ENCODE measurements around the gene RMND1.
"Not testable (repeated sequence)": the region's sequence is repeated elsewhere in the genome, so short reads cannot be mapped to it uniquely, and the experiment has no call there.

Gene RMND1

GRCh38 chr6:151379933-151380847, 71.7 kb downstream of the RMND1 start:
- Mint-ChIP-seq H3K36me3 (peaks cover 12 to 13% of the 10 kb centered on the region in 2 donors), H3K27ac (peak overlapping the region; percentile 96), H3K27me3 (no peaks in the 10 kb centered on the region), H3K4me3 (peak overlapping the region; percentile 72 to 74), H3K4me1 (peaks cover 39 to 52% of the 10 kb centered on the region in 2 donors), H3K9me3 (no peaks in the 10 kb centered on the region)
- DNase-seq (no peak), ATAC-seq (replicated peaks) (peak; percentile 76 to 77)

DNA sequence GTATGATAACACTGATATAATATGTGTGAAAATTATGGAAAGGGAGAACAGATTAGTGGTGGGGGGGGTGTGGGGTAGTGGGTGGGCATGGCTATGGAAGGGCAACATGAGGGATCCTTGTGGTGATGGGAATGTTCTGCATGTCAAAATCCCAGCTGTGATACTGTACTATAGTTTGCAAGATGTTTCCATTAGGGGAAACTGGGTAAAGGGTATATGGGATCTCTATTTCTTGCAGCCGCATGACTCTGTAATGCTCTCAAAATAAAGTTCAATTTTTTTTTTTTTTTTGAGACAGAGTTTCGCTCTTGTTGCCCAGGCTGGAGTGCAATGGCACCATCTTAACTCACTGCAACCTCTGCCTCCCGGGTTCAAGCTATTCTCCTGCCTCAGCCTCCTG, 74.8 kb downstream of the RMND1 start:
- Mint-ChIP-seq H3K27ac (no peak overlapping the region), H3K27me3 (no peaks in the 10 kb centered on the region), H3K36me3 (peaks cover 14 to 17% of the 10 kb centered on the region in 2 donors), H3K4me3 (no peak overlapping the region), H3K9me3 (no peaks in the 10 kb centered on the region), H3K4me1 (peaks cover 35 to 60% of the 10 kb centered on the region in 2 donors)
- DNase-seq (no peak), ATAC-seq (replicated peaks) (no peak)

DNA sequence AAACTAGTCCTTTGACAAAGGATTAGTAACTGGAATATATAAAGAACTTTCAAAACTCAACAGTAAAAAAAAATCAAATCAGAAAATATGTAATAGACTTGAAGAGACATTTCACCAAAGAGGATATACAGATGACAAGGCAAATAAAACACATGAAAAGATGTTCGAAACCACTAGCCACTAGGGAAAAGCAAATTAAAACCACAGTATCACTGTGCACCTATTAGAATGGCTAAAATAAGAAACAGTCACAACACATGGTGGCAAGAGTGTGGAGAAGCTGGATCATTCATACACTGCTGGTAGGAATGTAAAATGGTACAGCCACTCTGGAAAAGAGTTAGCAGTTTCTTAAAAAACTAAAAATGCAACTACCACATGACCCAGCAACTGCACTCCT, 75.5 kb downstream of the RMND1 start:
- no peak for DNase-seq
- peaks cover 20 to 21% of the 10 kb centered on the region in 2 donors for H3K36me3 Mint-ChIP-seq
- peaks cover 37 to 59% of the 10 kb centered on the region in 2 donors for H3K4me1 Mint-ChIP-seq
- H3K27me3 Mint-ChIP-seq = no peaks in the 10 kb centered on the region
- H3K27ac Mint-ChIP-seq = no peak overlapping the region
- ATAC-seq (replicated peaks) = peak; percentile 60 to 75
- peak overlapping the region in 1 of 2 donors; percentile 24 for H3K4me3 Mint-ChIP-seq
- H3K9me3 Mint-ChIP-seq = no peaks in the 10 kb centered on the region

DNA sequence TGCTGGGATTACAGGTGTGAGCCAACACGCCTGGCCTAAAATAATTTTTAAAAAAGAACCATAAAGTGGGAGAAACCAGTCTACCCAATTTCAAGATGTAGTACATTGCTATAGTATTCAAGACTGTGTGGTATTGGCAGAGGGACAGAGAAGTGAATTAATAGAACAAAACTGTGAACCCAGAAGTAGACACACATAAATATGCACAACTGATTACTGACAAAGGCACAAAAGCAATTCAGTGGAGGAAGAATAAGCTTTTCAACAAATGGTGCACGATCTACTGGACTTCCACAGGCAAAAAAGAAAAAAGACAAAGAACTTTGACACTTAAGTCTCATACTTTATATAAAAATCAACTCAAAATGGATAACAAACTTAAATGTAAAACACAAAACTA, 76.1 kb downstream of the RMND1 start:
- ATAC-seq (replicated peaks) (no peak), DNase-seq (no peak)
- peaks cover 24 to 26% of the 10 kb centered on the region in 2 donors for H3K36me3 Mint-ChIP-seq
- H3K9me3 Mint-ChIP-seq = no peaks in the 10 kb centered on the region
- peak overlapping the region; percentile 4 for H3K27ac Mint-ChIP-seq
- H3K27me3 Mint-ChIP-seq = no peaks in the 10 kb centered on the region
- H3K4me1 Mint-ChIP-seq = peaks cover 33 to 53% of the 10 kb centered on the region in 2 donors
- H3K4me3 Mint-ChIP-seq = no peak overlapping the region

DNA sequence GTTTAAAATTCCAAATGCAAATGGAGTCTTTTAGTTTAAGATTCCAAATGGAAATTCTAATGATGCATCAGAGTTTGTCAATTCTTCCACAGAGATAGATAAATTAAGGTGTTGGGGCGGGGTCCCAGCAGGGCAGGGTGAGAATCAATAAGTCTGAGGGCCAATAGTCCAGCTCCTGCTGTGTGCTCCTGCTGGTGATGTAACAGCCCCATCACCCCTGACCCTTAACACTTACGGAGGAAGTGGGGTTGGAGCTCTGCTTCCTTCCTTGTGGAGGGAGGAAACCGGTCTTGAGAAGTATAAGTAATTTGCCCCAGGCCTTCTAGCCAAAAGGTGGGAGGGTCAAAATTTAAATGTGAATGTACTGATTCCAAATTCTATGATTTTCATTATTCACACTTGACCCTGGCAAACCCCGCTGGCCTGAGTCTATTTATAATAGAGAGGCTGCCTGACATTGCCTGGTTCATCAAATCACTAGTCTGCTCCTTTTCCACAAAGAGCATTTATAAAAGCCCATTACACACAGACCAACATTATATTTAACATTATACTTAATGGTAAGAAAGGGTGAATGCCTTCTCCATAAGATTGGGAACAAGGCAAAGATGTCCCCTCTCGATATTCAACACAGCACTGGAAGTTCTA, 77.8 kb downstream of the RMND1 start:
- no peak for DNase-seq
- Mint-ChIP-seq H3K27ac (no peak overlapping the region), H3K9me3 (no peaks in the 10 kb centered on the region), H3K4me1 (peaks cover 23 to 41% of the 10 kb centered on the region in 2 donors), H3K27me3 (no peaks in the 10 kb centered on the region), H3K36me3 (peaks cover 24 to 26% of the 10 kb centered on the region in 2 donors), H3K4me3 (no peak overlapping the region)
- no peak for ATAC-seq (replicated peaks)

GRCh38 chr6:151372164-151372563, 79.8 kb downstream of the RMND1 start:
- Mint-ChIP-seq H3K36me3 (peaks cover 28 to 30% of the 10 kb centered on the region in 2 donors), H3K27ac (no peak overlapping the region), H3K4me1 (peaks cover 19 to 32% of the 10 kb centered on the region in 2 donors), H3K9me3 (no peaks in the 10 kb centered on the region), H3K27me3 (no peaks in the 10 kb centered on the region), H3K4me3 (no peak overlapping the region)
- DNase-seq (no peak), ATAC-seq (replicated peaks) (no peak)

- peaks cover 9 to 18% of the 10 kb centered on the region in 2 donors for H3K4me1 Mint-ChIP-seq
- ATAC-seq (replicated peaks) = no peak
- H3K27ac Mint-ChIP-seq = no peak overlapping the region
- H3K27me3 Mint-ChIP-seq = no peaks in the 10 kb centered on the region
- H3K4me3 Mint-ChIP-seq = no peak overlapping the region
- no peak for DNase-seq
- H3K36me3 Mint-ChIP-seq = peaks cover 40 to 41% of the 10 kb centered on the region in 2 donors
- H3K9me3 Mint-ChIP-seq = no peaks in the 10 kb centered on the region
Observed at GRCh38 chr6:151370509-151371078, 81.3 kb downstream of the RMND1 start.

DNA sequence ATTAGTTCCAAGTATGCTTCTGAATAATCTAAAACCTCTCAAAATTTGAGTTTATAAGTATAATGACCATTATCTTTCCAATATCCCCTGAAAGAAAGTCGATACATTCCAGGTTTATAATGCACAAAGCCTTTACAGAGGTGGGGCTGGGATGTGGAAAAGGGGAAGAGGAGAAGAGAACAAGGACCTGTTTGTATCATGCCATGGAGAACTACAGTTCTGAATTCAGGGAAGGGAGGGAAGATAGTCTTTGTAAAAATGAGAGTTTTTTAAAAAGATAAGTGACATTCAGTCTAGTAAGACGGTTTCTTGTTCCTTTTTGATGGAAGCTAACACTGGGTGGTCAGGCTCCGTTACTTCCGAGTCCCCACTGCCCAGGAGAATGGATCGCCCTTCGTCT, 86.7 kb downstream of the RMND1 start:
- no peak overlapping the region for H3K27ac Mint-ChIP-seq
- H3K4me1 Mint-ChIP-seq = no peaks in the 10 kb centered on the region
- H3K36me3 Mint-ChIP-seq = peaks cover 41 to 61% of the 10 kb centered on the region in 2 donors
- DNase-seq (no peak), ATAC-seq (replicated peaks) (no peak)
- H3K27me3 Mint-ChIP-seq = no peaks in the 10 kb centered on the region
- no peak overlapping the region for H3K4me3 Mint-ChIP-seq
- no peaks in the 10 kb centered on the region for H3K9me3 Mint-ChIP-seq

- Mint-ChIP-seq H3K9me3 (no peaks in the 10 kb centered on the region), H3K27me3 (no peaks in the 10 kb centered on the region), H3K27ac (no peak overlapping the region), H3K4me3 (no peak overlapping the region), H3K36me3 (peaks cover 25 to 57% of the 10 kb centered on the region in 2 donors), H3K4me1 (no peaks in the 10 kb centered on the region)
- no peak for ATAC-seq (replicated peaks)
- no peak for DNase-seq
Observed at GRCh38 chr6:151359486-151359885, 92.4 kb downstream of the RMND1 start.

DNA sequence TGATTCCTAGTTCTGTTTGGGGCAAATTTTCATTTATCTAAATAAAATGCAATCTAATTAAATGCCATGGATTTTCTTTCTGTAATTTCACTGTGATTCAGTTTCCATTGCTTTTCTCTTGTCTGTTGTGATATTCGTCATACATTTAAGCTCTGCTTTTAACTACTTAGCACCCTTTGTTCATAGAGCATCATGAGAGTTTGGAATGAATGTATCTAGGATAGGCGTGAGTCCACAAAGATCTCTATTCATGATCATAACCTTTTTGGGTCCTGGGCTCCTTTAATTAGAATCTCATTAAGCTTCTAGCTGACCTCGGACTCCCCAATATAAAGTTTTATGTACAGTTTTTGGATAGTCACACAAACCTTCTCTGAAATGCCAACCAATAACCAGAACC, 93.5 kb downstream of the RMND1 start:
- H3K4me1 Mint-ChIP-seq = no peaks in the 10 kb centered on the region
- peaks cover 29 to 52% of the 10 kb centered on the region in 2 donors for H3K36me3 Mint-ChIP-seq
- ATAC-seq (replicated peaks) (no peak), DNase-seq (no peak)
- H3K9me3 Mint-ChIP-seq = no peaks in the 10 kb centered on the region
- no peak overlapping the region for H3K27ac Mint-ChIP-seq
- H3K4me3 Mint-ChIP-seq = no peak overlapping the region
- no peaks in the 10 kb centered on the region for H3K27me3 Mint-ChIP-seq

GRCh38 chr6:151357758-151358436, 94.0 kb downstream of the RMND1 start:
- DNase-seq = no peak

GRCh38 chr6:151356983-151357382, 94.9 kb downstream of the RMND1 start:
- DNase-seq; H3K27ac Mint-ChIP-seq; H3K4me1 Mint-ChIP-seq; H3K4me3 Mint-ChIP-seq; ATAC-seq (replicated peaks); H3K27me3 Mint-ChIP-seq; H3K9me3 Mint-ChIP-seq: not testable (repeated sequence)
- peaks cover 16 to 38% of the 10 kb centered on the region in 2 donors for H3K36me3 Mint-ChIP-seq

More at GRCh38 chr6:151357758-151358436, 94.0 kb downstream of the RMND1 start:
- peaks cover 25 to 47% of the 10 kb centered on the region in 2 donors for H3K36me3 Mint-ChIP-seq
- no peaks in the 10 kb centered on the region for H3K4me1 Mint-ChIP-seq
- H3K4me3 Mint-ChIP-seq = no peak overlapping the region
- no peak overlapping the region for H3K27ac Mint-ChIP-seq
- H3K9me3 Mint-ChIP-seq = no peaks in the 10 kb centered on the region
- no peak for ATAC-seq (replicated peaks)
- H3K27me3 Mint-ChIP-seq = no peaks in the 10 kb centered on the region
